Activated naive CD8-positive, alpha-beta T cell treated with anti-CD3 and anti-CD28 coated beads, Interleukin-2, amount 10 ng/mL, durations not matched to agents 7 days and 5 days (primary cell): ENCODE results near the gene SCAPER. TPM values are rescaled to one million over a fixed set of nuclear protein-coding genes. Genes with fewer than 3 reads are reported as not detected.

Source experiments
- ATAC-seq: fragments of 150-1000 bp; cut with Tn5 transposase; one replicate; pipeline ENCODE4 v1.10.0; 2021; ENCODE audit warnings: low read depth, moderate library complexity
- POLR2A ChIA-PET: fragments of 350-600 bp; sonication (Branson Sonifier 250); formaldehyde crosslinking; loops from one replicate; lab custom pipeline; 2021; ENCODE audit warnings: antibody characterized with exemption; lab: Charles Lee
- DNase-seq: peaks from one replicate; pipeline ENCODE4 v3.0.0; 2021
- H3K27ac Mint-ChIP-seq: one replicate; pipeline ENCODE4 v1.8.0; 2022; ENCODE audit warnings: mild to moderate bottlenecking, mixed read lengths
- H3K27me3 Mint-ChIP-seq: one replicate; pipeline ENCODE4 v1.8.0; 2022; ENCODE audit warnings: mild to moderate bottlenecking, moderate library complexity, mixed read lengths
- H3K36me3 Mint-ChIP-seq: one replicate; pipeline ENCODE4 v1.8.0; 2021; ENCODE audit warnings: mild to moderate bottlenecking, mixed read lengths
- H3K4me1 Mint-ChIP-seq: one replicate; pipeline ENCODE4 v1.8.0; 2021; ENCODE audit warnings: mixed read lengths
- H3K4me3 Mint-ChIP-seq: one replicate; pipeline ENCODE4 v1.8.0; 2022; ENCODE audit warnings: mild to moderate bottlenecking, moderate library complexity, mixed read lengths
- H3K9me3 Mint-ChIP-seq: one replicate; pipeline ENCODE4 v1.8.0; 2021; ENCODE audit warnings: mixed read lengths
- total RNA-seq, 2 experiments: library from RNA; stranded (reverse); gene quantifications; one replicate each; pipeline ENCODE4 v1.2.3, GENCODE V29; 2021

SCAPER gene
- total RNA-seq, 2 experiments from 2014 or later = 38.0 to 44.8 TPM

GRCh38 chr15:76584868-76585575 lies 320.1 kb downstream of the SCAPER start:
- ATAC-seq = no peak
- no peaks in the 10 kb centered on the region for H3K4me1 Mint-ChIP-seq
- DNase-seq = no peak
- no peaks in the 10 kb centered on the region for H3K27me3 Mint-ChIP-seq
- no peak overlapping the region for H3K27ac Mint-ChIP-seq
- H3K4me3 Mint-ChIP-seq = no peak overlapping the region
- POLR2A ChIA-PET = interaction anchor here (0.7 kb wide), 1 partner anchor 16 kb away, joined by 3 read pairs; no protein-coding TSS in a partner anchor
- peaks cover 9% of the 10 kb centered on the region for H3K36me3 Mint-ChIP-seq
- H3K9me3 Mint-ChIP-seq = peaks cover 9% of the 10 kb centered on the region

- POLR2A ChIA-PET = interaction anchor here (0.7 kb wide), 1 partner anchor 265 kb away, joined by 3 read pairs; no protein-coding TSS in a partner anchor
- Mint-ChIP-seq H3K27ac (no peak overlapping the region), H3K36me3 (peaks cover 5% of the 10 kb centered on the region), H3K27me3 (no peaks in the 10 kb centered on the region), H3K4me1 (peaks cover 8% of the 10 kb centered on the region), H3K4me3 (no peak overlapping the region), H3K9me3 (peaks cover 10% of the 10 kb centered on the region)
- DNase-seq (no peak), ATAC-seq (no peak)
These were observed 322.6 kb downstream of the SCAPER start for GRCh38 chr15:76582550-76582949.

GRCh38 chr15:76577879-76578512 lies 327.1 kb downstream of the SCAPER start:
- peaks cover 9% of the 10 kb centered on the region for H3K9me3 Mint-ChIP-seq
- no peak overlapping the region for H3K27ac Mint-ChIP-seq
- no peaks in the 10 kb centered on the region for H3K27me3 Mint-ChIP-seq
- H3K4me3 Mint-ChIP-seq = no peak overlapping the region
- POLR2A ChIA-PET = no interaction called here
- H3K4me1 Mint-ChIP-seq = peaks cover 12% of the 10 kb centered on the region
- H3K36me3 Mint-ChIP-seq = peaks cover 9% of the 10 kb centered on the region
- ATAC-seq (peak; percentile 18), DNase-seq (no peak)

- Mint-ChIP-seq H3K4me3 (no peak overlapping the region), H3K9me3 (peaks cover 4% of the 10 kb centered on the region), H3K27me3 (no peaks in the 10 kb centered on the region), H3K36me3 (peaks cover 12% of the 10 kb centered on the region), H3K4me1 (peaks cover 12% of the 10 kb centered on the region), H3K27ac (no peak overlapping the region)
- DNase-seq = no peak
- POLR2A ChIA-PET = no interaction called here
- no peak for ATAC-seq
These were observed 328.4 kb downstream of the SCAPER start for GRCh38 chr15:76576523-76577279.

- Mint-ChIP-seq H3K4me3 (no peak overlapping the region), H3K27ac (no peak overlapping the region), H3K36me3 (peaks cover 14% of the 10 kb centered on the region), H3K27me3 (no peaks in the 10 kb centered on the region), H3K4me1 (peaks cover 12% of the 10 kb centered on the region), H3K9me3 (peaks cover 3% of the 10 kb centered on the region)
- no peak for DNase-seq
- POLR2A ChIA-PET = no interaction called here
- no peak for ATAC-seq
These were observed 329.5 kb downstream of the SCAPER start for GRCh38 chr15:76575679-76576078.

- H3K9me3 Mint-ChIP-seq = peaks cover 4% of the 10 kb centered on the region
- peaks cover 16% of the 10 kb centered on the region for H3K36me3 Mint-ChIP-seq
- no peak overlapping the region for H3K4me3 Mint-ChIP-seq
- peaks cover 12% of the 10 kb centered on the region for H3K4me1 Mint-ChIP-seq
- POLR2A ChIA-PET = no interaction called here
- DNase-seq = no peak
- ATAC-seq = no peak
- H3K27ac Mint-ChIP-seq = no peak overlapping the region
- H3K27me3 Mint-ChIP-seq = no peaks in the 10 kb centered on the region
These were observed 329.9 kb downstream of the SCAPER start for GRCh38 chr15:76575274-76575673.

- DNase-seq (no peak), ATAC-seq (no peak)
- H3K9me3 Mint-ChIP-seq = peaks cover 4% of the 10 kb centered on the region
- no peak overlapping the region for H3K27ac Mint-ChIP-seq
- POLR2A ChIA-PET = no interaction called here
- peaks cover 19% of the 10 kb centered on the region for H3K36me3 Mint-ChIP-seq
- H3K4me3 Mint-ChIP-seq = no peak overlapping the region
- peaks cover 8% of the 10 kb centered on the region for H3K4me1 Mint-ChIP-seq
- H3K27me3 Mint-ChIP-seq = no peaks in the 10 kb centered on the region
These were observed 332.2 kb downstream of the SCAPER start for GRCh38 chr15:76572983-76573314.

GRCh38 chr15:76566276-76566675 lies 338.9 kb downstream of the SCAPER start:
- ATAC-seq (no peak), DNase-seq (no peak)
- Mint-ChIP-seq H3K4me3 (no peak overlapping the region), H3K27me3 (no peaks in the 10 kb centered on the region), H3K9me3 (peaks cover 8% of the 10 kb centered on the region), H3K36me3 (peaks cover 18% of the 10 kb centered on the region), H3K27ac (no peak overlapping the region), H3K4me1 (no peaks in the 10 kb centered on the region)
- POLR2A ChIA-PET = no interaction called here

- Mint-ChIP-seq H3K9me3 (peaks cover 5% of the 10 kb centered on the region), H3K4me1 (no peaks in the 10 kb centered on the region), H3K27ac (no peak overlapping the region), H3K27me3 (no peaks in the 10 kb centered on the region), H3K4me3 (no peak overlapping the region), H3K36me3 (peaks cover 15% of the 10 kb centered on the region)
- POLR2A ChIA-PET = no interaction called here
- no peak for ATAC-seq
- DNase-seq = no peak
These were observed 339.8 kb downstream of the SCAPER start for GRCh38 chr15:76565366-76565765.

GRCh38 chr15:76555247-76555646 lies 349.9 kb downstream of the SCAPER start:
- H3K36me3 Mint-ChIP-seq = peaks cover 20% of the 10 kb centered on the region
- H3K4me1 Mint-ChIP-seq = peaks cover 13% of the 10 kb centered on the region
- H3K27me3 Mint-ChIP-seq = no peaks in the 10 kb centered on the region
- no peak for DNase-seq
- POLR2A ChIA-PET = no interaction called here
- no peak for ATAC-seq
- no peak overlapping the region for H3K4me3 Mint-ChIP-seq
- H3K9me3 Mint-ChIP-seq = peaks cover 15% of the 10 kb centered on the region
- no peak overlapping the region for H3K27ac Mint-ChIP-seq

- Mint-ChIP-seq H3K4me3 (no peak overlapping the region), H3K36me3 (peaks cover 19% of the 10 kb centered on the region), H3K4me1 (peaks cover 13% of the 10 kb centered on the region), H3K27me3 (no peaks in the 10 kb centered on the region), H3K9me3 (peaks cover 14% of the 10 kb centered on the region), H3K27ac (no peak overlapping the region)
- ATAC-seq (no peak), DNase-seq (no peak)
- POLR2A ChIA-PET = no interaction called here
These were observed 351.6 kb downstream of the SCAPER start for GRCh38 chr15:76553564-76553963.

GRCh38 chr15:76553102-76553501 lies 352.0 kb downstream of the SCAPER start:
- Mint-ChIP-seq H3K27ac (no peak overlapping the region), H3K4me3 (no peak overlapping the region)
- POLR2A ChIA-PET = no interaction called here

GRCh38 chr15:76546805-76547204 lies 358.3 kb downstream of the SCAPER start:
- DNase-seq (no peak), ATAC-seq (no peak)
- Mint-ChIP-seq H3K4me1 (no peaks in the 10 kb centered on the region), H3K27me3 (no peaks in the 10 kb centered on the region), H3K4me3 (no peak overlapping the region), H3K9me3 (peaks cover 5% of the 10 kb centered on the region), H3K36me3 (peaks cover 6% of the 10 kb centered on the region), H3K27ac (no peak overlapping the region)
- POLR2A ChIA-PET = no interaction called here

More at GRCh38 chr15:76553102-76553501, 352.0 kb downstream of the SCAPER start:
- Mint-ChIP-seq H3K4me1 (peaks cover 13% of the 10 kb centered on the region), H3K9me3 (peaks cover 14% of the 10 kb centered on the region), H3K27me3 (no peaks in the 10 kb centered on the region), H3K36me3 (peaks cover 19% of the 10 kb centered on the region)
- DNase-seq (no peak), ATAC-seq (no peak)
